ENCODE measurements around the gene DUS2. TPM values are rescaled to one million over a fixed set of nuclear protein-coding genes. Genes with fewer than 3 reads are reported as not detected.

The DUS2 gene
- total and polyA plus RNA-seq, 9 of the 15 experiments (the other 6 are each of a cell fraction or from before 2014, with no cell fraction given), result 5.8 to 22.5 (median 20.6) TPM

DNA sequence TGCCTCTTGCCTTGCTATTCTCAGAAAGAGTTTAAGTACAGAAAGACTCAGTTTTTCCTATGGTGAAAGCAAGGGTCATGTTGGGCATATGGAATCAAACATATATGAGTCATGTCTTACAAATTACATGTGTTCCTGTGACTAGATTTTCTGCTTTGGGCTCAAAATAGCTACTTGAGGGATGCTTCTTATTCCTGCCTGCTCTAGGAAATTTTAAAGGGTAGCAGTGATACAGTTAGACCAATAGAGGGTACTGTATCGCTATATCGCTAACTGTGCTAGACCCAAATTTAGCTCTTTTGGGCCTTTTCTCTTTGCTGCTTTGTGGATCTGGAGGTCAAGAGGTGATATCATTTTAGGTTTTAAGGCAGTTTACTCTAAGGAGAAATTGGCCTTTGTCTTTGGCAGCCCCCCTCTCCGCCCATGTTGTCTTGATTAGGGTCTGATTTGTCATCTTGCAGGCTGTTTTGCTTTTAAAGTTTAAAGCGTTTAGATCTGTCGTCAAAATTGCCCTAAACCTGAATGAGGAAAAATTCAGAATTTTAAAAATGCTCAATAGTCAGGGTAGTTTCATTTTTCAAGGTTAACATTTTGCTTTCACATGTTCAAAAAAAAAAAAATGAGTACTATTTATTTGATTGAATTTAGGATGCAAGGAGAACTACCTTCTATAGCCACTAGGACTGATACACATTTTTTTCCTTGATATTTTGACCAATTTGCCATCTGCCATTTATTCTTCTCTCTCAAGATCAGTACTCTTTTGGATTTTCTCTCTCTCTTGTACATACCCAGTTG is 70.9 kb downstream of the DUS2 start:
- Histone ChIP-seq H4K20me1 (replicated peaks; ENCODE audit: control insufficient read depth, insufficient read depth, low read length) (peaks cover 23% of the 10 kb centered on the region), H3K9me1 (ENCODE audit: control insufficient read depth, insufficient read depth, low read length) (no peaks in the 10 kb centered on the region), H2AFZ (ENCODE audit: low read depth, low read length) (no peak overlapping the region), H3K9ac (ENCODE audit: insufficient read depth in 1 of 2, low read depth in 2 of 2, low read length in 2 of 2) (no peak overlapping the region), H3K27ac (ENCODE audit: extremely low read depth, low read depth, low read length) (peak overlapping the region; percentile 33; the same call in 2 of the 3 replicates), H3K27me3 (ENCODE audit: control insufficient read depth in 2 of 2, insufficient read depth in 2 of 2, low read length in 2 of 2) (no peaks in the 10 kb centered on the region), H3K4me1 (replicated peaks in 1 of 2; ENCODE audit: control insufficient read depth in 2 of 2, insufficient read depth in 2 of 2, low read length in 2 of 2) (peaks cover 14 to 35% of the 10 kb centered on the region in 2 experiments; a peak in 4 of 5 replicates), H3K9me3 (replicated peaks; ENCODE audit: control insufficient read depth, insufficient read depth, low read depth, low read length) (no peaks in the 10 kb centered on the region), H3K79me2 (ENCODE audit: control insufficient read depth, insufficient read depth, low read length) (peaks cover 99% of the 10 kb centered on the region), H3K36me3 (ENCODE audit: control insufficient read depth, insufficient read depth, low read length) (peaks cover 18% of the 10 kb centered on the region), H3K4me3 (no peak overlapping the region), H3K4me2 (ENCODE audit: insufficient read depth, low read length) (peak overlapping the region; percentile 38)
- POLR2A ChIA-PET, result interaction anchor here (0.8 to 2.7 kb wide), 8 partner anchors 9 to 250 kb away, joined by 3 to 11 read pairs (median 4); partner anchors contain the start of gene NFATC3
- in situ Hi-C loops (cut with MboI) (no loop called here), intact Hi-C loops (cut with micrococcal nuclease) (loop anchor here (2.0 kb wide), 1 partner anchor 135 kb away; no protein-coding TSS in a partner anchor)
- WGBS (ENCODE audit: insufficient coverage, low coverage, missing lambda C conversion rate), result 48% methylated on average over 5 of the region's 5 CpGs
- peak; percentile 77 for ATAC-seq
- peak; percentile 71 for FAIRE-seq
- CTCF ChIA-PET (ENCODE audit: low intra/inter-chr PET ratio), result interaction anchor here (0.6 to 1.6 kb wide), 4 partner anchors 22 to 156 kb away, joined by 3 to 5 read pairs (median 4); no protein-coding TSS in a partner anchor
- DNase-seq (ENCODE audit: extremely low read depth in 1 of 4, low spot score in 3 of 4), result peak in 3 of 4 experiments; percentile 26 to 59 (median 31)
- BruUV-seq (replicated peaks), result no TSS peak
- TF ChIP-seq ARNT (IDR thresholded peaks at IDR 0.05) (peak in 1 of 2 experiments; percentile 55; a peak in 1 of 4 replicates), ZNF668 (CRISPR knock-in tag; IDR thresholded peaks at IDR 0.05) (no peak), HNRNPK (IDR thresholded peaks at IDR 0.05; ENCODE audit: low read depth, low read length, poor library complexity, severe bottlenecking) (no peak), GATA2 (CRISPR knock-in tag; IDR thresholded peaks at IDR 0.05) (no peak)
- TF ChIP-seq, protein P1, sequence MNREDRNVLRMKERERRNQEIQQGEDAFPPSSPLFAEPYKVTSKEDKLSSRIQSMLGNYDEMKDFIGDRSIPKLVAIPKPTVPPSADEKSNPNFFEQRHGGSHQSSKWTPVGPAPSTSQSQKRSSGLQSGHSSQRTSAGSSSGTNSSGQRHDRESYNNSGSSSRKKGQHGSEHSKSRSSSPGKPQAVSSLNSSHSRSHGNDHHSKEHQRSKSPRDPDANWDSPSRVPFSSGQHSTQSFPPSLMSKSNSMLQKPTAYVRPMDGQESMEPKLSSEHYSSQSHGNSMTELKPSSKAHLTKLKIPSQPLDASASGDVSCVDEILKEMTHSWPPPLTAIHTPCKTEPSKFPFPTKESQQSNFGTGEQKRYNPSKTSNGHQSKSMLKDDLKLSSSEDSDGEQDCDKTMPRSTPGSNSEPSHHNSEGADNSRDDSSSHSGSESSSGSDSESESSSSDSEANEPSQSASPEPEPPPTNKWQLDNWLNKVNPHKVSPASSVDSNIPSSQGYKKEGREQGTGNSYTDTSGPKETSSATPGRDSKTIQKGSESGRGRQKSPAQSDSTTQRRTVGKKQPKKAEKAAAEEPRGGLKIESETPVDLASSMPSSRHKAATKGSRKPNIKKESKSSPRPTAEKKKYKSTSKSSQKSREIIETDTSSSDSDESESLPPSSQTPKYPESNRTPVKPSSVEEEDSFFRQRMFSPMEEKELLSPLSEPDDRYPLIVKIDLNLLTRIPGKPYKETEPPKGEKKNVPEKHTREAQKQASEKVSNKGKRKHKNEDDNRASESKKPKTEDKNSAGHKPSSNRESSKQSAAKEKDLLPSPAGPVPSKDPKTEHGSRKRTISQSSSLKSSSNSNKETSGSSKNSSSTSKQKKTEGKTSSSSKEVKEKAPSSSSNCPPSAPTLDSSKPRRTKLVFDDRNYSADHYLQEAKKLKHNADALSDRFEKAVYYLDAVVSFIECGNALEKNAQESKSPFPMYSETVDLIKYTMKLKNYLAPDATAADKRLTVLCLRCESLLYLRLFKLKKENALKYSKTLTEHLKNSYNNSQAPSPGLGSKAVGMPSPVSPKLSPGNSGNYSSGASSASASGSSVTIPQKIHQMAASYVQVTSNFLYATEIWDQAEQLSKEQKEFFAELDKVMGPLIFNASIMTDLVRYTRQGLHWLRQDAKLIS (CRISPR knock-in tag; IDR thresholded peaks at IDR 0.05), result no peak
- TF ChIP-seq, protein P2, sequence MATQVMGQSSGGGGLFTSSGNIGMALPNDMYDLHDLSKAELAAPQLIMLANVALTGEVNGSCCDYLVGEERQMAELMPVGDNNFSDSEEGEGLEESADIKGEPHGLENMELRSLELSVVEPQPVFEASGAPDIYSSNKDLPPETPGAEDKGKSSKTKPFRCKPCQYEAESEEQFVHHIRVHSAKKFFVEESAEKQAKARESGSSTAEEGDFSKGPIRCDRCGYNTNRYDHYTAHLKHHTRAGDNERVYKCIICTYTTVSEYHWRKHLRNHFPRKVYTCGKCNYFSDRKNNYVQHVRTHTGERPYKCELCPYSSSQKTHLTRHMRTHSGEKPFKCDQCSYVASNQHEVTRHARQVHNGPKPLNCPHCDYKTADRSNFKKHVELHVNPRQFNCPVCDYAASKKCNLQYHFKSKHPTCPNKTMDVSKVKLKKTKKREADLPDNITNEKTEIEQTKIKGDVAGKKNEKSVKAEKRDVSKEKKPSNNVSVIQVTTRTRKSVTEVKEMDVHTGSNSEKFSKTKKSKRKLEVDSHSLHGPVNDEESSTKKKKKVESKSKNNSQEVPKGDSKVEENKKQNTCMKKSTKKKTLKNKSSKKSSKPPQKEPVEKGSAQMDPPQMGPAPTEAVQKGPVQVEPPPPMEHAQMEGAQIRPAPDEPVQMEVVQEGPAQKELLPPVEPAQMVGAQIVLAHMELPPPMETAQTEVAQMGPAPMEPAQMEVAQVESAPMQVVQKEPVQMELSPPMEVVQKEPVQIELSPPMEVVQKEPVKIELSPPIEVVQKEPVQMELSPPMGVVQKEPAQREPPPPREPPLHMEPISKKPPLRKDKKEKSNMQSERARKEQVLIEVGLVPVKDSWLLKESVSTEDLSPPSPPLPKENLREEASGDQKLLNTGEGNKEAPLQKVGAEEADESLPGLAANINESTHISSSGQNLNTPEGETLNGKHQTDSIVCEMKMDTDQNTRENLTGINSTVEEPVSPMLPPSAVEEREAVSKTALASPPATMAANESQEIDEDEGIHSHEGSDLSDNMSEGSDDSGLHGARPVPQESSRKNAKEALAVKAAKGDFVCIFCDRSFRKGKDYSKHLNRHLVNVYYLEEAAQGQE (IDR thresholded peaks at IDR 0.05; ENCODE audit: borderline replicate concordance), result peak; percentile 39; the same call in 1 of the 2 replicates
- TF ChIP-seq, protein P2 (CRISPR knock-in tag; IDR thresholded peaks at IDR 0.05; ENCODE audit: low read depth), result no peak
